ENCODE measurements around the gene TRAF2.

The TRAF2 gene

GRCh38 chr9:136952876-136953770 lies 66.8 kb downstream of the TRAF2 start:
- DNase-seq = no peak

- DNase-seq = no peak
Observed at GRCh38 chr9:136953771-136954269, 67.5 kb downstream of the TRAF2 start.

GRCh38 chr9:136954270-136955083 lies 68.2 kb downstream of the TRAF2 start:
- no peak for DNase-seq

- no peak for DNase-seq
Observed at GRCh38 chr9:136955202-136955942, 69.1 kb downstream of the TRAF2 start.

GRCh38 chr9:136955943-136956335 lies 69.6 kb downstream of the TRAF2 start:
- no peak for DNase-seq

- DNase-seq = no peak
Observed at GRCh38 chr9:136956604-136957003, 70.3 kb downstream of the TRAF2 start.

- no peak for DNase-seq
Observed at GRCh38 chr9:136957461-136957860, 71.1 kb downstream of the TRAF2 start.

GRCh38 chr9:136957901-136958300 lies 71.6 kb downstream of the TRAF2 start:
- DNase-seq = no peak

- no peak for DNase-seq
Observed at GRCh38 chr9:136958473-136958872, 72.2 kb downstream of the TRAF2 start.

GRCh38 chr9:136958898-136959850 lies 72.9 kb downstream of the TRAF2 start:
- no peak for DNase-seq

GRCh38 chr9:136960212-136960937 lies 74.1 kb downstream of the TRAF2 start:
- no peak for DNase-seq

- DNase-seq = no peak
Observed at GRCh38 chr9:136960938-136961275, 74.6 kb downstream of the TRAF2 start.

- no peak for DNase-seq
Observed at GRCh38 chr9:136961279-136962065, 75.2 kb downstream of the TRAF2 start.

- DNase-seq = no peak
Observed at GRCh38 chr9:136962163-136962562, 75.8 kb downstream of the TRAF2 start.

GRCh38 chr9:136962701-136963248 lies 76.5 kb downstream of the TRAF2 start:
- DNase-seq = no peak

- no peak for DNase-seq
Observed at GRCh38 chr9:136963341-136963740, 77.0 kb downstream of the TRAF2 start.

GRCh38 chr9:136963751-136964150 lies 77.4 kb downstream of the TRAF2 start:
- DNase-seq = no peak

GRCh38 chr9:136964171-136964689 lies 77.9 kb downstream of the TRAF2 start:
- no peak for DNase-seq

GRCh38 chr9:136964833-136965422 lies 78.6 kb downstream of the TRAF2 start:
- no peak for DNase-seq
